Chondrocyte (in vitro differentiated cells): Measurements from ENCODE around the gene SERTAD4. TPM values are rescaled to one million over a fixed set of nuclear protein-coding genes. Genes with fewer than 3 reads are reported as not detected.

Source experiments
- DNase-seq: peaks from one replicate; pipeline ENCODE4 v3.0.0; 2021; ENCODE audit warnings: mixed read lengths, low spot score
- H3K27ac Mint-ChIP-seq: one replicate; pipeline ENCODE4 v1.8.0; 2021; ENCODE audit warnings: mild to moderate bottlenecking, moderate library complexity, mixed read lengths; ENCODE audit not compliant: unreplicated experiment
- H3K27me3 Mint-ChIP-seq: 2 replicates; pipeline ENCODE4 v1.8.0; 2021; ENCODE audit warnings: low read depth, mixed read lengths
- H3K36me3 Mint-ChIP-seq: 2 replicates; pipeline ENCODE4 v1.8.0; 2021; ENCODE audit warnings: low read depth, mixed read lengths
- H3K4me1 Mint-ChIP-seq: 2 replicates; pipeline ENCODE4 v1.8.0; 2021; ENCODE audit warnings: low read depth, mild to moderate bottlenecking, mixed read lengths
- H3K4me3 Mint-ChIP-seq: one replicate; pipeline ENCODE4 v1.8.0; 2021; ENCODE audit warnings: mild to moderate bottlenecking, moderate library complexity, mixed read lengths; ENCODE audit not compliant: unreplicated experiment
- H3K9me3 Mint-ChIP-seq: 2 replicates; pipeline ENCODE4 v1.8.0; 2021; ENCODE audit warnings: low read depth, mixed read lengths
- total RNA-seq: library from RNA; stranded (reverse); gene quantifications from 3 replicates; pipeline ENCODE4 v1.2.1, GENCODE V29; 2021
- TF ChIP-seq, protein P1 (sequence below): fragments of 200-600 bp; sonication (generic); IDR thresholded peaks from 2 replicates; pipeline ENCODE4 v1.5.0; 2021; ENCODE audit warnings: antibody characterized with exemption, mild to moderate bottlenecking, moderate library complexity

The SERTAD4 gene
- total RNA-seq, 1 donor from 2014 or later: 39.1 TPM

DNA sequence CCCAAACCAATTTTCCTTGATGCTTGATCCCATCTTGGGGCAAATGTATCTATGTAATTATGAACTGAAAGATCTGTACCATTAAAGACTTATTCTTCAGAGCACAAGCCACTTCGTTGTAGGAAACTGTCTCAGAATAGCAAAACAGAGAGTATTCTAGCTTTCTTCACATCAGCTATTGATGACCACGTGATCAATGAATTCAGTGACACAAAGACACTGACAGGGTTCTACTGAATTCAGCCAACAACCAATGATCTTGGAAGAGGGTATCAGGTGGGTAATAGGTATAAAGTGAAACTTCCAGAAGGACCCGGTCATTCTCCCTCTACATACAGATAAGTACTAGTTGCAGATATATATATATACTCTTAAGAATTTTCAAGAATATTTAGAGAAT, 33.8 kb upstream of the SERTAD4 start:
- no peaks in the 10 kb centered on the region for H3K36me3 Mint-ChIP-seq
- H3K27me3 Mint-ChIP-seq: no peaks in the 10 kb centered on the region

DNA sequence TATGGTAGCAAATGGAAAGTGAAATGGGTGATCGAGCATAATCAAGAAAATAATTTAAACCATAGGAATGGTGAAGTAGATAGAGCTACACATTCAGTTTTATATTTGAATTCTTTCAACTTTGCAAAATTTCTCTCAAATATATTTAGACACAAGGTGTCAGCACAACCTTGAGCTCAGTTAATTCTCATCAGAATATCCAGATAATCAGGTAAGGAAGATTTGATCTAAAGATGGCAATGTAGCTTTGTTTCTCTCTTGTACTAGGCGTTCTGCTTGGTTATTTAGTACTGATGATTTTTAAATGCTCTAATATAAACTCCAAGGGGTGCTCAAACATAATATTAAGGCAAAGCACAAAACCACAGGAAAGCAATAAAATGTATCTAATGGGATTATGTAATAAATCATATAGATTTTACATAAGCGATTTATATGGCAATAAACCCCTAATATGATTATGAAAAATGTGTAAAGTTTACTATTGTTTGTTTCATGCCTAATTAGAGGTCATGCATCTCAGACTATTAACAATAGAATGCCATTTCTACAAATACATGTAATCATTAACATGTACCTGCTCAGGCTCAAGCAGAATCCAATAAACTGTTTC, 32.4 kb upstream of the SERTAD4 start:
- Mint-ChIP-seq H3K4me1 (peaks cover 2% of the 10 kb centered on the region), H3K4me3 (no peak overlapping the region), H3K27me3 (no peaks in the 10 kb centered on the region), H3K9me3 (peaks cover 3% of the 10 kb centered on the region), H3K36me3 (no peaks in the 10 kb centered on the region), H3K27ac (no peak overlapping the region)
- TF ChIP-seq, protein P1, sequence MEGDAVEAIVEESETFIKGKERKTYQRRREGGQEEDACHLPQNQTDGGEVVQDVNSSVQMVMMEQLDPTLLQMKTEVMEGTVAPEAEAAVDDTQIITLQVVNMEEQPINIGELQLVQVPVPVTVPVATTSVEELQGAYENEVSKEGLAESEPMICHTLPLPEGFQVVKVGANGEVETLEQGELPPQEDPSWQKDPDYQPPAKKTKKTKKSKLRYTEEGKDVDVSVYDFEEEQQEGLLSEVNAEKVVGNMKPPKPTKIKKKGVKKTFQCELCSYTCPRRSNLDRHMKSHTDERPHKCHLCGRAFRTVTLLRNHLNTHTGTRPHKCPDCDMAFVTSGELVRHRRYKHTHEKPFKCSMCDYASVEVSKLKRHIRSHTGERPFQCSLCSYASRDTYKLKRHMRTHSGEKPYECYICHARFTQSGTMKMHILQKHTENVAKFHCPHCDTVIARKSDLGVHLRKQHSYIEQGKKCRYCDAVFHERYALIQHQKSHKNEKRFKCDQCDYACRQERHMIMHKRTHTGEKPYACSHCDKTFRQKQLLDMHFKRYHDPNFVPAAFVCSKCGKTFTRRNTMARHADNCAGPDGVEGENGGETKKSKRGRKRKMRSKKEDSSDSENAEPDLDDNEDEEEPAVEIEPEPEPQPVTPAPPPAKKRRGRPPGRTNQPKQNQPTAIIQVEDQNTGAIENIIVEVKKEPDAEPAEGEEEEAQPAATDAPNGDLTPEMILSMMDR: peak; percentile 68
- no peak for DNase-seq

More for the DNA sequence above, 33.8 kb upstream of the SERTAD4 start:
- Mint-ChIP-seq H3K4me3 (no peak overlapping the region), H3K9me3 (peaks cover 3% of the 10 kb centered on the region), H3K27ac (no peak overlapping the region), H3K4me1 (peaks cover 2% of the 10 kb centered on the region)
- TF ChIP-seq, protein P1: no peak
- no peak for DNase-seq

DNA sequence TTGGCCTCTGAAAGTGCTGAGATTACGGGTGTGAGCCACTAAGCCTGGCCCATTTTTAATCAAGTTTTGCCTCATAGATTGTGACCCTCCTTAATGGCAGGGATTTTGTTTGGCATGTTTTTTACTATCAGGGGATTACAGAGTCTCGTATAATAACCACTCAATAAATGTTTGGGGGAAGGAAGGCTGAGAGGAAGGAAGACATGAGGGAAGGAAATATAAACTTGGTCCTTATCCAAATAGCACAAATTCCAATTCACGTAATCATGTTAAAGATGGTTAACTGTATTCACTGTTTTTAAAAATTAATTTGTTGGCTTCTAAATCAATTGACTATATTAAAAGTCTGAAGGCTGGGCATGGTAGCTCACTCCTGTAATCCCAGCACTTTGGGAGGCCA, 30.9 kb upstream of the SERTAD4 start:
- Mint-ChIP-seq H3K27ac (no peak overlapping the region), H3K4me1 (peaks cover 5% of the 10 kb centered on the region), H3K27me3 (no peaks in the 10 kb centered on the region), H3K9me3 (peaks cover under 1% of the 10 kb centered on the region), H3K4me3 (no peak overlapping the region), H3K36me3 (no peaks in the 10 kb centered on the region)
- DNase-seq: no peak
- TF ChIP-seq, protein P1: no peak

DNA sequence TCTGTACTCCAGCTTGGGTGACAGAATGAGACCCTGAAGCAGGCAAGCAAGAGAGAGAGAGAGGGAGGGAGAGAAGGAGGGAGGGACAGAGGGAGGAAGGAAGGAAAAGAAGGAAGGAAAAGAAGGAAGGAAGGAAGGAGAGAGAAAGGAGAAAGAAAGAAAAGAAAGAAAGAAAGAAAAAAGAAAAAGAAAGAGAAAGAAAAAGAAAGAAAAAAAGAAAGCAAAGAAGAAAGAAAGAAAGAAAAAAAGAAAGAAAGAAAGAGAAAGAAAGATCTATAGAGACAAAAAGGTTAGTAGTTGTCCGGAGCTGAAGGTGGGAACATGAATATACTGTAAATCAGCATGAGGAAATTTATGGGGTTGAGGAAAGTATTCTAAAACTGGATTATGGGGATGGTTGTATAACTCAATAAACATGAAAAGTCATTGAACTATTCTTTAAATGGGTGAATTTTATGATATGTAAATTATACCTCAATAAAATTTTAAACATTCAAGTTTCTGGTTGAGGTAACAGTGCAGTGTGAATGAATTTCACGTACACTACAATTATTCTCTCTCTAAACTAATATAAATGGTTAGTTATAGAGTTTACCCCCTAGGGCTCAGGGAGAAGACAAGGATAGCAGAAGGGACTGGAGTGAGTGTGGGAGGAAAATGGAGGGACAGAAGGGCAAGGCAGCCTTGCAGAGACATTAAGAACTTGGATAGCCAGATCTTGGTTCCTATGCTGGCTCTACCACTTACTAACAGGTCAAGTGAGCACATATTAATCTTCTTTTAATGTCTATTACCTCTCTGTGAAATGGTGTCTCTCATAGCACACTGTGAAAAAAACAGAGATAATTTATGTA, 24.8 kb upstream of the SERTAD4 start:
- H3K27ac Mint-ChIP-seq: no peak overlapping the region

DNA sequence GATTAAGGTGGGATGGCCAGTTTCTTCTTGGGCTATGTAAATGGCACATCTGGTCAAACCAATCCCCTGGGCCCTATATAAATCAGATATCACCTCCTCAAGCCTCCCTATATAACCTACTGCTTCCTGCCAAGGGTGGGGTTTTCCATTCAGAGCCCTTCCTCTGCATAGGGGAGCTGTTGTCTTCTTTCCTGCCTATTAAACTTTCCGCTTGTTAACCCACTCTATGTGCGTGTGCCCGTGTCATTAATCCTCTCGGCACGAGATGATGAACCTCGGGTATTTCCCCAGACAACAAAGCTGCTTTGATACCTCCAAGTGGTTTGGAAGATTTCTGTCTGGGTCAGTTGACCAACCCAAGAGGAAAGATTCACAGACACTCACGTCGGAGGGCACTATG, 19.3 kb upstream of the SERTAD4 start:
- Mint-ChIP-seq H3K36me3 (no peaks in the 10 kb centered on the region), H3K27me3 (no peaks in the 10 kb centered on the region), H3K9me3 (no peaks in the 10 kb centered on the region), H3K4me1 (peaks cover 7% of the 10 kb centered on the region), H3K4me3 (no peak overlapping the region), H3K27ac (no peak overlapping the region)
- TF ChIP-seq, protein P1: no peak
- DNase-seq: no peak

More for the DNA sequence above, 24.8 kb upstream of the SERTAD4 start:
- Mint-ChIP-seq H3K4me3 (no peak overlapping the region), H3K4me1 (peaks cover 7% of the 10 kb centered on the region), H3K27me3 (no peaks in the 10 kb centered on the region), H3K9me3 (no peaks in the 10 kb centered on the region), H3K36me3 (no peaks in the 10 kb centered on the region)
- DNase-seq: no peak
- TF ChIP-seq, protein P1: no peak
